Small intestine (tissue), 7 donors: ENCODE measurements around the gene RNASE3. TPM values are rescaled to one million over a fixed set of nuclear protein-coding genes. Genes with fewer than 3 reads are reported as not detected.

ENCODE experiments used
- DNase-seq, 2 donors: peaks; one replicate each; pipeline versions ENCODE4 v3.0.0 to v3.0.0-alpha.2; 2013
- FAIRE-seq: peaks from 2 replicates; lab custom pipeline; 2012; peaks lifted over from hg19 to GRCh38; lab: Jason Lieb, UNC
- H3K27ac ChIP-seq, 3 donors: one replicate each; pipeline ENCODE4 v1.5.1; 2013; ENCODE audit warnings: low read length in 2 of 3, mild to moderate bottlenecking in 2 of 3, control low read depth in 1 of 3, inconsistent platforms in 1 of 3, low read depth in 1 of 3, moderate library complexity in 1 of 3
- H3K27me3 ChIP-seq, 3 donors: one replicate each; pipeline ENCODE4 v1.6.1; 2013; ENCODE audit warnings: low read length in 3 of 3, inconsistent platforms in 1 of 3; ENCODE audit not compliant: control insufficient read depth in 3 of 3, insufficient read depth in 3 of 3
- H3K36me3 ChIP-seq, 3 donors: one replicate each; pipeline ENCODE4 v1.6.1; 2013; ENCODE audit warnings: low read length in 3 of 3, inconsistent platforms in 1 of 3, low read depth in 1 of 3, mild to moderate bottlenecking in 1 of 3, moderate library complexity in 1 of 3; ENCODE audit not compliant: control insufficient read depth in 3 of 3, insufficient read depth in 2 of 3
- H3K4me1 ChIP-seq, 3 donors: one replicate each; pipeline ENCODE4 v1.6.1; 2013; ENCODE audit warnings: low read length in 2 of 3, inconsistent platforms in 1 of 3, low read depth in 1 of 3, mild to moderate bottlenecking in 1 of 3, moderate library complexity in 1 of 3; ENCODE audit not compliant: control insufficient read depth in 3 of 3, insufficient read depth in 2 of 3
- H3K4me3 ChIP-seq, 3 donors: one replicate each; pipeline ENCODE4 v1.5.1; 2013; ENCODE audit warnings: low read length in 3 of 3, control low read depth in 1 of 3, inconsistent platforms in 1 of 3, low read depth in 1 of 3, mild to moderate bottlenecking in 1 of 3, moderate library complexity in 1 of 3
- H3K9me3 ChIP-seq, 2 donors: one replicate each; pipeline ENCODE4 v1.6.1; 2013; ENCODE audit warnings: low read depth in 1 of 2, low read length in 1 of 2; ENCODE audit not compliant: control insufficient read depth in 2 of 2, insufficient read depth in 1 of 2
- WGBS, 3 donors: extraction: QIAGEN DNeasy Blood & Tissue Kit; methylation state at CpG; one replicate each; pipeline ENCODE4 v1.1.7; 2013; 5-methylcytosine and 5-hydroxymethylcytosine counted together
- polyA plus RNA-seq, 4 donors: library from polyadenylated mRNA; stranded (reverse) in 3 of 4; unstranded in 1 of 4; fragments of 200-250 nt in 3 of 4; fragments of 120-200 nt in 1 of 4; gene quantifications; one replicate each; pipeline versions ENCODE4 v1.2.1 to v1.2.3, GENCODE V29; 2013
- donor health status: healthy with polysubstance abuse.
- donor health status: control.
- donor health status: control.
- donor health status: Bipolar disorder and iron deficiency.
- donor health status: healthy.

The RNASE3 gene
- polyA plus RNA-seq, 4 donors, result 0.09 to 0.12 TPM; not detected in 2

GRCh38 chr14:20934148-20934762, 43.1 kb downstream of the RNASE3 start:
- no peak overlapping the region for H3K27ac ChIP-seq
- DNase-seq (peak in 1 of 2 donors; percentile 32), FAIRE-seq (no peak)
- WGBS, 3 donors, result 35 to 46% (median 41%) methylated on average over 18 of the region's 18 CpGs
- no peaks in the 10 kb centered on the region for H3K4me1 ChIP-seq
- H3K9me3 ChIP-seq, result no peaks in the 10 kb centered on the region
- H3K4me3 ChIP-seq, result no peak overlapping the region
- H3K27me3 ChIP-seq, result no peaks in the 10 kb centered on the region
- no peaks in the 10 kb centered on the region for H3K36me3 ChIP-seq

GRCh38 chr14:20935303-20935984, 44.3 kb downstream of the RNASE3 start:
- Histone ChIP-seq H3K4me1 (no peaks in the 10 kb centered on the region), H3K4me3 (no peak overlapping the region), H3K27me3 (no peaks in the 10 kb centered on the region), H3K9me3 (no peaks in the 10 kb centered on the region), H3K36me3 (no peaks in the 10 kb centered on the region), H3K27ac (no peak overlapping the region)
- DNase-seq, result no peak
- FAIRE-seq, result no peak
- 82 to 84% (median 82%) methylated on average over 5 of the region's 5 CpGs for WGBS, 3 donors

Other genes starting within 250 kb of the RNASE3 start
- gene OR6S1, start 249.7 kb upstream of the RNASE3 start, polyA plus RNA-seq, result not detected
- gene RNASE4, start 206.8 kb upstream of the RNASE3 start, polyA plus RNA-seq, result 10 to 100 TPM in 3 of 4 donors, 1 to 10 TPM in 1; 8.1 to 45.7 (median 31.1) TPM
- 10 to 100 TPM; 13.4 to 63.1 (median 20.8) TPM for gene ANG, start 202.6 kb upstream of the RNASE3 start, polyA plus RNA-seq
- gene EDDM3A, start 145.5 kb upstream of the RNASE3 start, polyA plus RNA-seq, result not detected
- not detected for gene EDDM3B, start 123.0 kb upstream of the RNASE3 start, polyA plus RNA-seq
- gene RNASE6, start 110.1 kb upstream of the RNASE3 start, polyA plus RNA-seq, result 10 to 100 TPM in 2 of 4 donors, 1 to 10 TPM in 2; 3.1 to 20.0 (median 10.3) TPM
- gene RNASE1, start 88.5 kb upstream of the RNASE3 start, polyA plus RNA-seq, result 100 to 1,000 TPM in 1 of 4 donors, 10 to 100 TPM in 3; 51.3 to 229 (median 84.7) TPM
- gene RNASE2, start 64.1 kb downstream of the RNASE3 start, polyA plus RNA-seq, result 1 to 10 TPM in 1 of 4 donors, under 1 TPM in 1, not detected in 2; 0.92 to 3.4 TPM
- 100 to 1,000 TPM in 1 of 4 donors, 10 to 100 TPM in 3; 68.5 to 119 (median 77.5) TPM for gene METTL17, start 98.6 kb downstream of the RNASE3 start, polyA plus RNA-seq
- gene SLC39A2, start 107.9 kb downstream of the RNASE3 start, polyA plus RNA-seq, result under 1 TPM in 3 of 4 donors, not detected in 1; 0.04 to 0.67 (median 0.16) TPM
- 100 to 1,000 TPM in 1 of 4 donors, 10 to 100 TPM in 3; 44.5 to 129 (median 71.4) TPM for gene NDRG2, start 133.7 kb downstream of the RNASE3 start, polyA plus RNA-seq
- under 1 TPM in 2 of 4 donors, not detected in 2; 0.10 to 0.34 TPM for gene TPPP2, start 138.8 kb downstream of the RNASE3 start, polyA plus RNA-seq
- gene RNASE13, start 143.4 kb downstream of the RNASE3 start, polyA plus RNA-seq, result under 1 TPM in 1 of 4 donors, not detected in 3; 0.04 TPM
- under 1 TPM in 1 of 4 donors, not detected in 3; 0.04 TPM for gene RNASE7, start 151.0 kb downstream of the RNASE3 start, polyA plus RNA-seq
- gene RNASE8, start 166.4 kb downstream of the RNASE3 start, polyA plus RNA-seq, result not detected
- gene ARHGEF40, start 178.9 kb downstream of the RNASE3 start, polyA plus RNA-seq, result 10 to 100 TPM in 2 of 4 donors, 1 to 10 TPM in 2; 2.2 to 26.1 (median 7.2) TPM
- gene ZNF219, start 207.3 kb downstream of the RNASE3 start, polyA plus RNA-seq, result 10 to 100 TPM; 42.4 to 69.8 (median 59.6) TPM
- 100 to 1,000 TPM in 2 of 4 donors, 10 to 100 TPM in 2; 57.9 to 245 (median 101) TPM for gene TMEM253, start 209.7 kb downstream of the RNASE3 start, polyA plus RNA-seq